Measurements from ENCODE around the gene STARD3. TPM values are rescaled to one million over a fixed set of nuclear protein-coding genes. Genes with fewer than 3 reads are reported as not detected.
A peak's percentile ranks its signal among the peaks of the same experiment; 100 is the strongest.

STARD3 gene
- total RNA-seq, 1 donor = 47.1 TPM

DNA sequence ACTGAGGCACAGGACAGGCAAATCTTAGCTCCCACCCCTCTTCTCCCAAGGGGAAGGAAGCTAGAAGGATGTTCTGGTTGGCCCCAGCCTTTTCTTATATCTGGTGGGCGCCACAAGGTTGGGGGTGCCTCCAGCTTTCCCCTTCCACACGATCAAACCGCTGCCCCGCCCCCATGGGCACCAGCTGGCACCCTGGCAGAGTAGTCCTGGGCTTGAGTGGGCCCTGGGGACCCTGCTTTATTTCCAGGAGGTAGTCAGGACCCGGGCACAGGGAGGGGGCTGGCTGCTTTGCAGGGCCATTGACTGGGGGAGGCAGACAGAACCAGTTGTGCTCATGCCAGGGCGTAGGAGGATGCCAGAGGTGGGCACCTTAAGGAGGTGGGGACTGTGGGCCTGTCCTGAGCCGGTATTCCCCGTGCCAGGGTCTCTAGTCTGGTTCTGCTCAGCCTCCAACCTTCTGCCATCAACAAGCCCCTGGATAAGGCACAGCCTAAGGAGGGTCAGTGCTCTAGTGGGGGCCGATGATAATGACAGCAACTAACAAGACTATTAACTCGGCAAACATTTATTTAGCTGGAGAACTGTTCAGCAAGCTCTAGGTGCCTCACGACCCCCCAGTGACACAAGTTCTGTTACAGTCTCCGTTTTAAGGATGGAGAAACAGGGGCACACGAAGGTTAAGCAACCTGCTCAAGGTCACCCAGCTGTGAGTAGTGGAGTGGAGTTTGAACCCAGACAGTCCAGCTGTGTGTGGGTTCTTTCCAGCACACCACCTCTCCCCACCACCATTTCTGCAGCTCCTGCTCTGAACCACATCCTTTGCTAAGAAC, 17.8 kb upstream of the STARD3 start:
- DNase-seq (ENCODE audit: low read depth in 2 of 3, low spot score in 2 of 3) = no peak

DNA sequence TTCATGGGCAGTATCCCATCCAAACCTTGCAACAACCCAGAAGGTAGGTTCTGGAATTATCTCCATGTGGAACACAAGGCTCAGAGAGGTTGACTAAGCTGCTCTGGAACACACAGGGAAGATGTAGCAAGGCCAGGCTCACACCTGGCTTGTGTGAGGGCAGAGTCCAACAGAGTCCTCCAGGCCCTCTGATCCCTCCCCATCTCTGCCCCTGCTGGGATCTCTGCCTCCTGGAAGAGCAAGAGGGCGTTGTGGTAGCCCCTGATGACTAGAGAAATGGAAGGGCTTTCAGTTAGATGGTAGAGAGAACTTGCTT, 17.2 kb upstream of the STARD3 start:
- no peak for DNase-seq (ENCODE audit: low read depth in 2 of 3, low spot score in 2 of 3)

DNA sequence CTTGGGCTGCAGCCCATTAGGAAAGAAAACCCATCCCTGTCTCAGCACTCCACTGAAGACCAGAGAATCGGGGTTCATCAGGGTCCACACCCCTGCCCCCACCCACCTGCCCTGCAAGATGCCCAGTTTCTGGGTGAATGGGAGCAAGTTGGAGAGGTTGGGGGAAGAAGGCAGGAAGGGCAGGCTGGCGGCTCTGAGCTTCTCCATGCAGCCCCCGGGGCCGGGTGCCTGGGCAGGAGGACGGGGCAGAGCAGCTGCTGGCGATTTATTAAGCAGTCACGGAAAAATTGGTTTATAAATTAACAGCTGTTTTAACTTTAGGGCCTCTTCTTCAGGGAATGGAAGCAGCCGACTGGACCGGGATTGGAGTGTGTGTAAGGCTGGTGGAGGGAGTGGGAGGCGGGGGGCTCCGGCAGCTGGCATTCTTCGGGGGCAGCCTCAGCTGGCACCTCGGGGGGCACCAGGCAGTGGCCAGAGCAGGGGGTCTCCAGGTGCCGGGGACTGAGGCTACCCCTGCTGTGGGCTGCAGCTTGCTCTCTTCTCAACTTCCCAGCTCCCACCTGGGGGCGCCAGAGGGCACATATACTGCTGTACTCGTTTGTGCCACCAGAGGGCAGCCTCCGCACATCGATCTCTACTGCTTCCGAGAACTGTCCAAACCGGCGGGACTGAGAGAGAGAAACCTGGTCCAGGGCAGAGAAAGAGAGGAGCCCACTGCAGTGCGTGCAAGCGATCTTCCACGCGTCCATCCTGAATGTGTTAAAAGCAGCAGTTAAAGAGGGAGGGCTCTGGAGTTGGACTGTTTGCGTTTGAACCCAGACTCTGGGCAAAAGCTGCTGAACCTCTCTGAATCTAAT, 15.2 kb upstream of the STARD3 start:
- peak; percentile 74 to 92 (median 89) for DNase-seq (ENCODE audit: low read depth in 2 of 3, low spot score in 2 of 3)

GRCh38 chr17:39622380-39623006, 14.5 kb upstream of the STARD3 start:
- DNase-seq (ENCODE audit: low read depth in 2 of 3, low spot score in 2 of 3) = no peak

- DNase-seq (ENCODE audit: low read depth in 2 of 3, low spot score in 2 of 3) = peak; percentile 63 to 83 (median 74)
Observed at GRCh38 chr17:39623356-39623950, 13.5 kb upstream of the STARD3 start.

- no peak for DNase-seq (ENCODE audit: low read depth in 2 of 3, low spot score in 2 of 3)
Observed at GRCh38 chr17:39624313-39624712, 12.6 kb upstream of the STARD3 start.

- DNase-seq (ENCODE audit: low read depth in 2 of 3, low spot score in 2 of 3) = no peak
Observed at GRCh38 chr17:39625198-39625785, 11.7 kb upstream of the STARD3 start.

GRCh38 chr17:39626171-39627046, 10.5 kb upstream of the STARD3 start, which contains the start of gene PPP1R1B:
Gene PPP1R1B, plus strand, starts transcription at chr17:39626952. Its CDS starts 441 bp downstream, at chr17:39627393.
- no peak for DNase-seq (ENCODE audit: low read depth in 2 of 3, low spot score in 2 of 3)

DNA sequence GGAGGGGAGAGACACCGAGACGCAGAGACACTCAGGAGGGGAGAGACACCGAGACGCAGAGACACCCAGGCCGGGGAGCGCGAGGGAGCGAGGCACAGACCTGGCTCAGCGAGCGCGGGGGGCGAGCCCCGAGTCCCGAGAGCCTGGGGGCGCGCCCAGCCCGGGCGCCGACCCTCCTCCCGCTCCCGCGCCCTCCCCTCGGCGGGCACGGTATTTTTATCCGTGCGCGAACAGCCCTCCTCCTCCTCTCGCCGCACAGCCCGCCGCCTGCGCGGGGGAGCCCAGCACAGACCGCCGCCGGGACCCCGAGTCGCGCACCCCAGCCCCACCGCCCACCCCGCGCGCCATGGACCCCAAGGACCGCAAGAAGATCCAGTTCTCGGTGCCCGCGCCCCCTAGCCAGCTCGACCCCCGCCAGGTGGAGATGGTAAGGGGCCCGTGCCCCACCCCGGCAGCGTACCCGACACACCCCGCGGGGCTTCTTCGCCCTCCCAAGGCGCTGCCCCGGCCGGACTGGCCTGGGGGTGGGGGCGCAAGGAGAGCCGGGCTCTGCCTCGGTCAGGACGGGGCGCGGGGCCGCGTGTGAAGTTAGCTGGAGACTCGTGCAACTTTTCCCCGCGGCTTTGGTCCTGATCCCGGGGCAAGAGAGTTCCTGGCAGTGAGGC, 9.8 kb upstream of the STARD3 start:
- no peak for DNase-seq (ENCODE audit: low read depth in 2 of 3, low spot score in 2 of 3)

GRCh38 chr17:39627712-39628516, 9.0 kb upstream of the STARD3 start:
- no peak for DNase-seq (ENCODE audit: low read depth in 2 of 3, low spot score in 2 of 3)

- no peak for DNase-seq (ENCODE audit: low read depth in 2 of 3, low spot score in 2 of 3)
Observed at GRCh38 chr17:39628655-39629493, 8.1 kb upstream of the STARD3 start.

GRCh38 chr17:39629494-39629880, 7.5 kb upstream of the STARD3 start:
- no peak for DNase-seq (ENCODE audit: low read depth in 2 of 3, low spot score in 2 of 3)

DNA sequence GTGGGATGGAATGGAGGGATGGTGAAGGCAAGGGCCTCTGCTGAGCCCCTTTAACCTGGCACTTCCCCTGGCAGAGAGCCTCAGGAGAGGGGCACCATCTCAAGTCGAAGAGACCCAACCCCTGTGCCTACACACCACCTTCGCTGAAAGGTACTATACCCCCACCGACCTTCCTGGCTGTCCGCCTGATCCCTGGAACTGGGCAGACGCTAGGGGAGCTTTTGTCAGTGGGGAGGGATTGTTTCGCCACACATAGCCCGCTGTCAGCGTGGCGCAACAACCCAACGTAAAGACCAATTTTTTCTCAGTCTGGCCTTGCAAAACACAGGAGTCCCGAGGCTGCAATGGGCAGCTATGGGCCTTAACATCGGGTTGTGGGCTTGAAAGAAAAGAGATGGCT, 7.0 kb upstream of the STARD3 start:
- DNase-seq (ENCODE audit: low read depth in 2 of 3, low spot score in 2 of 3) = no peak

DNA sequence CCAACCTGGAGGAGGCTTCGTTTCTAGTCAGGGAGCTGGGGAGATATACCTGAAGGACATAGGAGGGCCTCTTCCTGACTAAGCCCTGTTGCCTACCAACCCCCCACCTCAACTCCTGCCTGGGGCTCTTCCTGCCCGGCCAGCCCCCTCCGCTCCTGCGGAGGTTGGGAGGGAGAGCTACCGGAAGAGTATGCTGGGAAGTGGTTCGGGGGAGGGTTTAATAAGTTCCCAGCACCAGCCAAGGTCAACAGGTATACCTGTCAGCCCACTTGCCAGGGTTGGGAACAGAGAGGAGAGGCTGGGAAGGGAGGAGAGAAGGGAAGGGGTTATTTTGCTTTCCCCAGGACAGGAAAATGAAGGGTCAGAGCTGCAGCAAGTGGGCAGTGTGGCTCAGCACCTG, 5.5 kb upstream of the STARD3 start:
- DNase-seq (ENCODE audit: low read depth in 2 of 3, low spot score in 2 of 3) = no peak

GRCh38 chr17:39632153-39632941, 4.6 kb upstream of the STARD3 start:
- no peak for DNase-seq (ENCODE audit: low read depth in 2 of 3, low spot score in 2 of 3)

DNA sequence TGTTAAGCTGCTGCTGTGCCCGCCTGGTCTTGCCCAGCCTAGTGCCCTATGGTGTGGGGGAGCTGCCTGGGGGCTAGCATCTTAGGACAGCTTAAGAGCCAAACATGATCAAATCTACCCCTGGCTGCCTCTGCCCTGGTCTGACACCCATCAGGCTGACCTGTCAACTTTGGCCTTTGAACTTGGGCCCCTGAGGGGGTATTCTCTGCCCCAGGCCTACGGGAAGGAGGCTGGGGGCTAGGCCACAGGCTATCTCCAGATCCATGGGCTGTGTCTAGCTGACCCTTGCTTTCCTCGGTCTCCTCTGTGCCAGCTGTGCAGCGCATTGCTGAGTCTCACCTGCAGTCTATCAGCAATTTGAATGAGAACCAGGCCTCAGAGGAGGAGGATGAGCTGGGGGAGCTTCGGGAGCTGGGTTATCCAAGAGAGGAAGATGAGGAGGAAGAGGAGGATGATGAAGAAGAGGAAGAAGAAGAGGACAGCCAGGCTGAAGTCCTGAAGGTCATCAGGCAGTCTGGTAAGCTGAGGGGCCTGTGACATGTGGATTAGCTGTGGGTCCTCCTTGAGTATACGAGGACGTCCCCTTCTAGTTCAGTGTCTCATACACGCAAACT, 3.3 kb upstream of the STARD3 start:
- no peak for DNase-seq (ENCODE audit: low read depth in 2 of 3, low spot score in 2 of 3)

All from hematopoietic multipotent progenitor cell (in vitro differentiated cells).